Gastroesophageal sphincter (tissue), 4 donors: Measurements from ENCODE around the gene CLASP1. TPM values are rescaled to one million over a fixed set of nuclear protein-coding genes. Genes with fewer than 3 reads are reported as not detected.

Experiments used
- ATAC-seq: fragments of 150-250 bp; one replicate; pipeline ENCODE4 v1.9.1; 2016; ENCODE audit warnings: mild to moderate bottlenecking, moderate library complexity
- H3K27ac ChIP-seq, 4 donors: fragments of 200-600 bp; sonication (generic) in 3 of 4; 1 replicate in 3 of 4; 2 replicates in 1 of 4; pipeline ENCODE4 v1.5.1; 2016 to 2019
- H3K27me3 ChIP-seq: fragments of 200-600 bp; sonication (generic); one replicate; pipeline ENCODE4 v1.5.1; 2019
- H3K36me3 ChIP-seq, 2 donors: fragments of 200-600 bp; sonication (generic); one replicate each; pipeline ENCODE4 v1.5.1; 2019; ENCODE audit warnings: control low read depth in 1 of 2
- H3K4me1 ChIP-seq, 3 donors: fragments of 200-600 bp; sonication (generic); 1 replicate in 2 of 3; 2 replicates in 1 of 3; pipeline ENCODE4 v1.5.1; 2016 to 2019; ENCODE audit warnings: control low read depth in 2 of 3
- H3K4me3 ChIP-seq, 2 donors: fragments of 200-600 bp; sonication (generic); one replicate each; pipeline ENCODE4 v1.5.1; 2019; ENCODE audit warnings: mild to moderate bottlenecking in 1 of 2, moderate library complexity in 1 of 2
- H3K9me3 ChIP-seq, 3 donors: fragments of 200-600 bp; sonication (generic); one replicate each; pipeline ENCODE4 v1.5.1; 2017 to 2019; ENCODE audit warnings: control low read depth in 2 of 3
- EP300 ChIP-seq: sonication (generic); formaldehyde crosslinking; IDR thresholded peaks from one replicate; pipeline ENCODE4 v1.6.1; 2017; ENCODE audit warnings: antibody characterized with exemption, mild to moderate bottlenecking
- POLR2A ChIP-seq, 2 donors: fragments of 450-650 bp; IDR thresholded peaks; one replicate each; pipeline ENCODE4 v1.6.1; 2017; ENCODE audit warnings: antibody characterized with exemption in 2 of 2, mild to moderate bottlenecking in 2 of 2, moderate library complexity in 1 of 2
- POLR2AphosphoS5 ChIP-seq: sonication (generic); formaldehyde crosslinking; IDR thresholded peaks from one replicate; pipeline ENCODE4 v1.6.1; 2017; ENCODE audit warnings: antibody characterized with exemption
- WGBS, 2 donors: methylation state at CpG; one replicate each; pipeline ENCODE4 v1.1.5; 2018; ENCODE audit warnings: low coverage in 1 of 2; 5-methylcytosine and 5-hydroxymethylcytosine counted together
- total RNA-seq, 4 donors: library from RNA; depleted of rRNA; stranded (reverse); fragments of >200 nt; gene quantifications; one replicate each; pipeline ENCODE4 v1.1.0, GENCODE V29; 2016
- TF ChIP-seq, protein P1 (sequence below), 4 experiments: fragments of 200-600 bp in 2 of 4; fragments of 450-650 bp in 2 of 4; sonication (generic) in 1 of 4; IDR thresholded peaks; one replicate each; pipeline ENCODE4 v1.5.1; 2017 to 2019; ENCODE audit warnings: antibody characterized with exemption in 4 of 4, mild to moderate bottlenecking in 2 of 4, moderate library complexity in 2 of 4

CLASP1 gene
- total RNA-seq, 4 donors from 2014 or later: 72.0 to 108 (median 84.7) TPM

DNA sequence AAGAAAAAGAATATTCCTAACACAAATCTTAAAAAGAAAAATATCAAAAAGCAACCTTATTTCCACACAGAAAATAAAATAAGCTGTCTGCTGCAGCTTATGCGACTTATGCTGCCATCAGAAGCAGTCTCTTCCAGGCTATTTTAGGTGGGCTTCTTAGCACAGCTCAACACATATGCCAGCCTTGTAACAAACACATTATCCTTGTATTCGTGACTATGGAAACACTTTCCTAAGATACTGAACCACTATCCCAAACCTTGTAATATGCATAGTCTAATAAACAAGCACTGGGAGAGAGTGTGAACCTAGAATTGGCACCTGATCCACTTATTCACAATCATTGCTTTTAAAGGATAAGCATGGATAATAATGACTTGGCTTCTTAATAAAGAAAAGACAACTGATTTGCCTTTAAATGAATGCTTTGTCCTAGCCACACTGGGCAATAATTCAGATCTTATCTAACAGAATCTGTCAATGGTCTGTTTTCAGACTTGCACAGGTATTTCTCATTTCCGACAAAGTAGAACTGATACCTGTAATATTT, 158.6 kb downstream of the CLASP1 start:
- peaks cover 0 to 45% (median 9%) of the 10 kb centered on the region in 3 donors for H3K4me1 ChIP-seq
- H3K9me3 ChIP-seq: no peaks in the 10 kb centered on the region
- H3K36me3 ChIP-seq: peaks cover 0 to 10% of the 10 kb centered on the region in 2 donors
- no peak overlapping the region for H3K4me3 ChIP-seq
- H3K27ac ChIP-seq: no peak overlapping the region
- no peaks in the 10 kb centered on the region for H3K27me3 ChIP-seq
- TF ChIP-seq POLR2AphosphoS5: no peak
- TF ChIP-seq POLR2A (IDR thresholded peaks at IDR 0.05): no peak
- no peak for TF ChIP-seq EP300
- TF ChIP-seq, protein P1, sequence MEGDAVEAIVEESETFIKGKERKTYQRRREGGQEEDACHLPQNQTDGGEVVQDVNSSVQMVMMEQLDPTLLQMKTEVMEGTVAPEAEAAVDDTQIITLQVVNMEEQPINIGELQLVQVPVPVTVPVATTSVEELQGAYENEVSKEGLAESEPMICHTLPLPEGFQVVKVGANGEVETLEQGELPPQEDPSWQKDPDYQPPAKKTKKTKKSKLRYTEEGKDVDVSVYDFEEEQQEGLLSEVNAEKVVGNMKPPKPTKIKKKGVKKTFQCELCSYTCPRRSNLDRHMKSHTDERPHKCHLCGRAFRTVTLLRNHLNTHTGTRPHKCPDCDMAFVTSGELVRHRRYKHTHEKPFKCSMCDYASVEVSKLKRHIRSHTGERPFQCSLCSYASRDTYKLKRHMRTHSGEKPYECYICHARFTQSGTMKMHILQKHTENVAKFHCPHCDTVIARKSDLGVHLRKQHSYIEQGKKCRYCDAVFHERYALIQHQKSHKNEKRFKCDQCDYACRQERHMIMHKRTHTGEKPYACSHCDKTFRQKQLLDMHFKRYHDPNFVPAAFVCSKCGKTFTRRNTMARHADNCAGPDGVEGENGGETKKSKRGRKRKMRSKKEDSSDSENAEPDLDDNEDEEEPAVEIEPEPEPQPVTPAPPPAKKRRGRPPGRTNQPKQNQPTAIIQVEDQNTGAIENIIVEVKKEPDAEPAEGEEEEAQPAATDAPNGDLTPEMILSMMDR (IDR thresholded peaks at IDR 0.05): no peak
- WGBS, 2 donors: 70 to 82% methylated on average over 3 of the region's 3 CpGs
- no peak for ATAC-seq

GRCh38 chr2:121489911-121490583, 159.2 kb downstream of the CLASP1 start:
- no peak for ATAC-seq
- Histone ChIP-seq H3K36me3 (peaks cover 0 to 5% of the 10 kb centered on the region in 2 donors), H3K9me3 (no peaks in the 10 kb centered on the region), H3K27ac (no peak overlapping the region), H3K4me3 (no peak overlapping the region), H3K27me3 (no peaks in the 10 kb centered on the region), H3K4me1 (peaks cover 0 to 46% (median 9%) of the 10 kb centered on the region in 3 donors)
- 46 to 76% methylated on average over 2 of the region's 2 CpGs for WGBS, 2 donors
- TF ChIP-seq, protein P1 (IDR thresholded peaks at IDR 0.05): no peak
- no peak for TF ChIP-seq POLR2A (IDR thresholded peaks at IDR 0.05)
- TF ChIP-seq POLR2AphosphoS5: no peak

GRCh38 chr2:121489284-121489683, 160.0 kb downstream of the CLASP1 start:
- no peak overlapping the region for H3K27ac ChIP-seq
- TF ChIP-seq POLR2AphosphoS5 (no peak), EP300 (no peak), POLR2A (IDR thresholded peaks at IDR 0.05) (no peak)
- TF ChIP-seq, protein P1 (IDR thresholded peaks at IDR 0.05): no peak
- no peaks in the 10 kb centered on the region for H3K27me3 ChIP-seq
- no peak for ATAC-seq
- 77 to 100% methylated on average over 1 of the region's 1 CpG for WGBS, 2 donors
- H3K4me1 ChIP-seq: peaks cover 0 to 54% (median 9%) of the 10 kb centered on the region in 3 donors
- no peak overlapping the region for H3K4me3 ChIP-seq
- H3K36me3 ChIP-seq: no peaks in the 10 kb centered on the region
- H3K9me3 ChIP-seq: no peaks in the 10 kb centered on the region

- TF ChIP-seq POLR2AphosphoS5 (no peak), POLR2A (IDR thresholded peaks at IDR 0.05) (no peak), EP300 (no peak)
- TF ChIP-seq, protein P1 (IDR thresholded peaks at IDR 0.05): no peak
- no peak for ATAC-seq
- peaks cover 4 to 82% (median 9%) of the 10 kb centered on the region in 3 donors for H3K4me1 ChIP-seq
- no peak overlapping the region for H3K4me3 ChIP-seq
- H3K9me3 ChIP-seq: no peaks in the 10 kb centered on the region
- no peak overlapping the region for H3K27ac ChIP-seq
- H3K36me3 ChIP-seq: no peaks in the 10 kb centered on the region
- H3K27me3 ChIP-seq: no peaks in the 10 kb centered on the region
Observed at GRCh38 chr2:121486191-121486790, 163.0 kb downstream of the CLASP1 start.

GRCh38 chr2:121485039-121485438, 164.2 kb downstream of the CLASP1 start:
- Histone ChIP-seq H3K27me3 (no peaks in the 10 kb centered on the region), H3K36me3 (no peaks in the 10 kb centered on the region), H3K9me3 (no peaks in the 10 kb centered on the region), H3K27ac (no peak overlapping the region), H3K4me3 (no peak overlapping the region), H3K4me1 (peaks cover 13 to 86% (median 14%) of the 10 kb centered on the region in 3 donors)
- no peak for ATAC-seq
- TF ChIP-seq, protein P1 (IDR thresholded peaks at IDR 0.05): no peak
- TF ChIP-seq POLR2AphosphoS5 (no peak), EP300 (no peak), POLR2A (IDR thresholded peaks at IDR 0.05) (no peak)
